Adipocyte (in vitro differentiated cells): Measurements from ENCODE around the gene ALKBH4.
A peak's percentile ranks its signal among the peaks of the same experiment; 100 is the strongest.
"Not testable (repeated sequence)": the region's sequence is repeated elsewhere in the genome, so short reads cannot be mapped to it uniquely, and the experiment has no call there.

Experiments
- DNase-seq: peaks from one replicate; pipeline ENCODE4 v3.0.0-alpha.2; 2015; ENCODE audit warnings: low read depth
- H3K27me3 ChIP-seq: replicated peaks from 2 replicates; pipeline ENCODE4 v1.7.0; 2013; ENCODE audit warnings: mild to moderate bottlenecking, low read length, moderate library complexity; ENCODE audit not compliant: control insufficient read depth, insufficient read depth
- H3K36me3 ChIP-seq: 2 replicates; pipeline ENCODE4 v1.7.0; 2013; ENCODE audit warnings: low read length, mild to moderate bottlenecking, moderate library complexity; ENCODE audit not compliant: control insufficient read depth, insufficient read depth, severe bottlenecking
- H3K4me1 ChIP-seq: 2 replicates; pipeline ENCODE4 v1.7.0; 2013; ENCODE audit warnings: mild to moderate bottlenecking, low read length, moderate library complexity; ENCODE audit not compliant: control insufficient read depth, insufficient read depth
- H3K4me3 ChIP-seq: 2 replicates; pipeline ENCODE4 v1.7.0; 2013; ENCODE audit warnings: mild to moderate bottlenecking, low read length, moderate library complexity
- H3K9ac ChIP-seq: 2 replicates; pipeline ENCODE4 v1.7.0; 2013; ENCODE audit warnings: mild to moderate bottlenecking, low read length, moderate library complexity
- H3K9me3 ChIP-seq: 2 replicates; pipeline ENCODE4 v1.7.0; 2013; ENCODE audit warnings: mild to moderate bottlenecking, low read length, moderate library complexity; ENCODE audit not compliant: control insufficient read depth

ALKBH4 gene

GRCh38 chr7:102494473-102495149, 29.9 kb upstream of the ALKBH4 start:
- not testable (repeated sequence) for H3K9ac ChIP-seq, H3K27me3 ChIP-seq, H3K9me3 ChIP-seq, DNase-seq, H3K4me3 ChIP-seq, H3K36me3 ChIP-seq, H3K4me1 ChIP-seq

GRCh38 chr7:102494026-102494425, 29.4 kb upstream of the ALKBH4 start:
- not testable (repeated sequence) for H3K27me3 ChIP-seq, H3K9ac ChIP-seq, H3K4me3 ChIP-seq, H3K36me3 ChIP-seq, H3K9me3 ChIP-seq, H3K4me1 ChIP-seq, DNase-seq

- not testable (repeated sequence) for DNase-seq, H3K9ac ChIP-seq, H3K9me3 ChIP-seq, H3K36me3 ChIP-seq, H3K4me1 ChIP-seq, H3K4me3 ChIP-seq, H3K27me3 ChIP-seq
Observed at GRCh38 chr7:102493220-102493935, 28.7 kb upstream of the ALKBH4 start.

GRCh38 chr7:102490529-102491075, 25.9 kb upstream of the ALKBH4 start:
- H3K9ac ChIP-seq, DNase-seq, H3K36me3 ChIP-seq, H3K4me1 ChIP-seq, H3K4me3 ChIP-seq, H3K9me3 ChIP-seq, H3K27me3 ChIP-seq: not testable (repeated sequence)

GRCh38 chr7:102484317-102484716, 19.7 kb upstream of the ALKBH4 start:
- H3K4me1 ChIP-seq, DNase-seq: not testable (repeated sequence)

GRCh38 chr7:102481962-102482361, 17.3 kb upstream of the ALKBH4 start:
- not testable (repeated sequence) for DNase-seq, H3K9ac ChIP-seq, H3K9me3 ChIP-seq, H3K4me3 ChIP-seq, H3K27me3 ChIP-seq, H3K36me3 ChIP-seq, H3K4me1 ChIP-seq

More at GRCh38 chr7:102484317-102484716, 19.7 kb upstream of the ALKBH4 start:
- H3K36me3 ChIP-seq, H3K9ac ChIP-seq, H3K27me3 ChIP-seq, H3K9me3 ChIP-seq, H3K4me3 ChIP-seq: not testable (repeated sequence)

- H3K4me3 ChIP-seq, H3K36me3 ChIP-seq, DNase-seq, H3K4me1 ChIP-seq, H3K27me3 ChIP-seq, H3K9ac ChIP-seq, H3K9me3 ChIP-seq: not testable (repeated sequence)
Observed at GRCh38 chr7:102479982-102480637, 15.4 kb upstream of the ALKBH4 start.

- H3K9ac ChIP-seq, H3K36me3 ChIP-seq, H3K4me1 ChIP-seq, H3K4me3 ChIP-seq, DNase-seq, H3K27me3 ChIP-seq, H3K9me3 ChIP-seq: not testable (repeated sequence)
Observed at GRCh38 chr7:102479209-102479584, 14.5 kb upstream of the ALKBH4 start.

GRCh38 chr7:102478314-102479208, 13.9 kb upstream of the ALKBH4 start, which contains the start of gene POLR2J:
Gene POLR2J (minus strand): TSS chr7:102478922. CDS start chr7:102478860, 62 bp downstream.
- Histone ChIP-seq H3K9ac (peak within 1 kb of the TSS; percentile 56), H3K4me3 (peak within 1 kb of the TSS; percentile 50)
- not testable (repeated sequence) for H3K9me3 ChIP-seq, H3K4me1 ChIP-seq, H3K27me3 ChIP-seq, H3K36me3 ChIP-seq
- peak; percentile 52 for DNase-seq

GRCh38 chr7:102474736-102475435, 10.2 kb upstream of the ALKBH4 start:
- not testable (repeated sequence) for DNase-seq, H3K9me3 ChIP-seq, H3K27me3 ChIP-seq, H3K9ac ChIP-seq, H3K36me3 ChIP-seq, H3K4me3 ChIP-seq, H3K4me1 ChIP-seq
